IMR-90 (cell line): ENCODE data around the gene DLG4. TPM values are rescaled to one million over a fixed set of nuclear protein-coding genes. Genes with fewer than 3 reads are reported as not detected.

Experiments
- ATAC-seq: fragments of 200-7000 bp; cut with Tn5 transposase; 2 replicates; pipeline ENCODE4 v1.9.1; 2020; ENCODE audit warnings: low read depth, mild to moderate bottlenecking, moderate library complexity
- BruUV-seq: library from RNA; stranded (reverse); fragments of 400-500 nt; replicated peaks from 2 replicates; lab custom pipeline; 2021; lab: Mats Ljungman, UMichigan
- CTCF ChIA-PET: fragments of 300-600 bp; formaldehyde crosslinking; extraction: SDS; loops from one replicate; lab custom pipeline; 2021; ENCODE audit warnings: antibody characterized with exemption; lab: Yijun Ruan, JAX
- POLR2A ChIA-PET: fragments of 300-600 bp; sonication (Branson Sonifier 250); formaldehyde crosslinking; loops from one replicate; lab custom pipeline; 2022; ENCODE audit warnings: antibody characterized with exemption; ENCODE audit not compliant: unreplicated experiment; lab: Charles Lee
- DNase-seq: peaks from one replicate; pipeline ENCODE4 v3.0.0; 2013
- H2AFZ ChIP-seq: replicated peaks from 2 replicates; pipeline ENCODE3; 2013; ENCODE audit warnings: low read length, mild to moderate bottlenecking; ENCODE audit not compliant: poor library complexity
- H2AK5ac ChIP-seq: 2 replicates; pipeline ENCODE4 v1.6.1; 2013; ENCODE audit warnings: low read depth, low read length, inconsistent platforms
- H2AK9ac ChIP-seq: replicated peaks from 2 replicates; pipeline ENCODE3; 2013; ENCODE audit warnings: mild to moderate bottlenecking, low read depth, low read length, moderate library complexity; ENCODE audit not compliant: poor library complexity
- H2BK120ac ChIP-seq: 2 replicates; pipeline ENCODE4 v1.6.1; 2013; ENCODE audit warnings: low read depth, low read length, inconsistent platforms
- H2BK15ac ChIP-seq: 3 replicates; pipeline ENCODE4 v1.6.1; 2013; ENCODE audit warnings: low read depth, low read length, inconsistent platforms
- H2BK20ac ChIP-seq: 2 replicates; pipeline ENCODE4 v1.6.1; 2013; ENCODE audit warnings: low read depth, mild to moderate bottlenecking, inconsistent platforms, low read length, moderate library complexity
- H2BK5ac ChIP-seq: 2 replicates; pipeline ENCODE4 v1.6.1; 2013; ENCODE audit warnings: mild to moderate bottlenecking, low read depth, low read length, inconsistent platforms; ENCODE audit not compliant: poor library complexity, severe bottlenecking
- H3K14ac ChIP-seq: replicated peaks from 2 replicates; pipeline ENCODE4 v1.6.1; 2013; ENCODE audit warnings: low read depth, low read length, inconsistent platforms
- H3K18ac ChIP-seq: 2 replicates; pipeline ENCODE4 v1.6.1; 2013; ENCODE audit warnings: low read depth, low read length, control low read depth
- H3K23ac ChIP-seq: 2 replicates; pipeline ENCODE4 v1.6.1; 2013; ENCODE audit warnings: low read depth, low read length, inconsistent platforms
- H3K27ac ChIP-seq: 2 replicates; pipeline ENCODE4 v1.5.1; 2013; ENCODE audit warnings: mild to moderate bottlenecking, control low read depth, low read length; ENCODE audit not compliant: insufficient read depth
- H3K27me3 ChIP-seq: 2 replicates; pipeline ENCODE4 v1.6.1; 2013; ENCODE audit warnings: low read length; ENCODE audit not compliant: control insufficient read depth, insufficient read depth
- H3K36me3 ChIP-seq: 2 replicates; pipeline ENCODE4 v1.6.1; 2013; ENCODE audit warnings: low read length, mixed read lengths; ENCODE audit not compliant: control insufficient read depth, insufficient read depth
- H3K4ac ChIP-seq: 2 replicates; pipeline ENCODE4 v1.6.1; 2013; ENCODE audit warnings: low read depth, low read length, inconsistent platforms
- H3K4me1 ChIP-seq: 2 replicates; pipeline ENCODE4 v1.6.1; 2013; ENCODE audit warnings: low read length, mixed read lengths; ENCODE audit not compliant: control insufficient read depth, insufficient read depth
- H3K4me2 ChIP-seq: 2 replicates; pipeline ENCODE4 v1.6.1; 2013; ENCODE audit warnings: low read depth, mild to moderate bottlenecking, control low read depth, low read length, moderate library complexity
- H3K4me3 ChIP-seq: 2 replicates; pipeline ENCODE4 v1.5.1; 2013; ENCODE audit warnings: low read depth, mild to moderate bottlenecking, control low read depth, low read length, moderate library complexity; ENCODE audit not compliant: insufficient read depth
- H3K56ac ChIP-seq: 2 replicates; pipeline ENCODE4 v1.6.1; 2013; ENCODE audit warnings: low read length, inconsistent platforms; ENCODE audit not compliant: insufficient read depth; ENCODE audit errors: extremely low read depth
- H3K79me1 ChIP-seq, 2 experiments: 2 replicates each; pipeline ENCODE4 v1.6.1; 2013; ENCODE audit warnings: low read length in 2 of 2, inconsistent platforms in 1 of 2, low read depth in 1 of 2
- H3K9ac ChIP-seq: 2 replicates; pipeline ENCODE4 v1.6.1; 2013; ENCODE audit warnings: low read depth, low read length, control low read depth
- H3K9me1 ChIP-seq: 2 replicates; pipeline ENCODE4 v1.6.1; 2013; ENCODE audit warnings: low read length, inconsistent platforms; ENCODE audit not compliant: insufficient read depth
- H3K9me3 ChIP-seq: 2 replicates; pipeline ENCODE4 v1.6.1; 2013; ENCODE audit warnings: low read length; ENCODE audit not compliant: control insufficient read depth, insufficient read depth
- H4K20me1 ChIP-seq: 2 replicates; pipeline ENCODE4 v1.6.1; 2013; ENCODE audit warnings: low read length, inconsistent platforms; ENCODE audit not compliant: insufficient read depth
- H4K5ac ChIP-seq: 2 replicates; pipeline ENCODE4 v1.6.1; 2013; ENCODE audit warnings: mild to moderate bottlenecking, low read depth, low read length, control low read depth
- H4K8ac ChIP-seq, 2 experiments: 2 replicates each; pipeline ENCODE4 v1.6.1; 2013; ENCODE audit warnings: low read depth in 2 of 2, low read length in 2 of 2, control low read depth in 1 of 2, inconsistent platforms in 1 of 2
- H4K91ac ChIP-seq: 2 replicates; pipeline ENCODE4 v1.6.1; 2013; ENCODE audit warnings: low read depth, low read length, inconsistent platforms; ENCODE audit not compliant: insufficient read depth
- CEBPB ChIP-seq: IDR thresholded peaks from 2 replicates; pipeline ENCODE4 v1.6.1; 2012; ENCODE audit warnings: low read depth, low read length, improper control_type of control experiment
- CTCF ChIP-seq: conservative IDR thresholded peaks from 2 replicates; pipeline ENCODE4 v1.5.1; 2012; ENCODE audit warnings: mild to moderate bottlenecking, low read depth, low read length, improper control_type of control experiment
- FOS ChIP-seq: fragments of 150-350 bp; IDR thresholded peaks from 2 replicates; pipeline ENCODE4 v1.6.1; 2016; ENCODE audit warnings: low read depth, low read length
- MAFK ChIP-seq: IDR thresholded peaks from 2 replicates; pipeline ENCODE4 v1.6.1; 2012; ENCODE audit warnings: low read depth, low read length, improper control_type of control experiment
- MXI1 ChIP-seq: IDR thresholded peaks from 2 replicates; pipeline ENCODE4 v1.6.1; 2012; ENCODE audit warnings: low read depth, mild to moderate bottlenecking, low read length, moderate library complexity, borderline replicate concordance
- NFE2L2 ChIP-seq: fragments of 150-350 bp; IDR thresholded peaks from 2 replicates; pipeline ENCODE4 v1.6.1; 2016; ENCODE audit warnings: low read depth, mild to moderate bottlenecking, low read length
- RAD21 ChIP-seq: IDR thresholded peaks from 2 replicates; pipeline ENCODE4 v1.6.1; 2012; ENCODE audit warnings: low read length, improper control_type of control experiment
- USF2 ChIP-seq: fragments of 150-350 bp; IDR thresholded peaks from 2 replicates; pipeline ENCODE4 v1.6.1; 2017; ENCODE audit warnings: mild to moderate bottlenecking, antibody characterized with exemption, low read length, low read depth
- WGBS, 2 experiments: methylation state at CpG; one replicate each; pipeline versions ENCODE4 v1.1.5 to v1.1.7; 2013; ENCODE audit warnings: missing lambda C conversion rate in 2 of 2; ENCODE audit not compliant: insufficient read length in 1 of 2; ENCODE audit errors: extremely low coverage in 2 of 2; 5-methylcytosine and 5-hydroxymethylcytosine counted together
- dilution Hi-C: fragments of 300-500 bp; cut with HindIII; formaldehyde crosslinking; loops from one replicate; pipeline ENCODE4 v1.14.3; 2018; ENCODE audit warnings: low sequenced_read_pairs; ENCODE audit not compliant: unreplicated experiment
- in situ Hi-C: fragments of 300-500 bp; cut with MboI; formaldehyde crosslinking; loops from 3 replicates; pipeline ENCODE4 v1.14.3; 2019; ENCODE audit warnings: low sequenced_read_pairs, inconsistent platforms, mixed read lengths
- intact Hi-C: fragments of 100-400 bp; cut with micrococcal nuclease; formaldehyde crosslinking; loops from 2 replicates; pipeline ENCODE4 v1.10.0; 2022
- polyA plus RNA-seq, 3 experiments: library from polyadenylated mRNA; depleted of rRNA; stranded (reverse); fragments of >200 nt; gene quantifications; 2 replicates each; pipeline ENCODE4 v1.2.3, GENCODE V29; 2012; ENCODE audit warnings: low replicate concordance in 1 of 3
- total RNA-seq: library from RNA; depleted of rRNA; stranded (reverse); fragments of >200 nt; gene quantifications from 2 replicates; pipeline ENCODE4 v1.2.3, GENCODE V29; 2012

Gene DLG4
- total and polyA plus RNA-seq, 2 of the 4 experiments (the other 2 are of a cell fraction), result 8.2 to 30.5 TPM

- Histone ChIP-seq H2AK5ac (peak overlapping the region; percentile 77), H4K91ac (peak overlapping the region; percentile 69), H3K4me2 (peak overlapping the region; percentile 95), H3K14ac (peak overlapping the region; percentile 69), H4K5ac (peak overlapping the region; percentile 77), H4K8ac (peak overlapping the region; percentile 80 to 87; a peak in 3 of 4 replicates), H2AK9ac (peak overlapping the region; percentile 92), H2BK15ac (peak overlapping the region; percentile 39; the same call in 1 of the 3 replicates), H3K79me1 (peaks cover 13 to 49% of the 10 kb centered on the region in 2 experiments), H2BK120ac (no peak overlapping the region; the same call in 1 of the 2 replicates), H3K9me1 (no peaks in the 10 kb centered on the region), H3K4ac (peak overlapping the region; percentile 51), H3K9ac (peak overlapping the region; percentile 81), H2BK20ac (no peak overlapping the region), H3K23ac (peak overlapping the region; percentile 10; the same call in 1 of the 2 replicates), H3K36me3 (peaks cover 28% of the 10 kb centered on the region), H4K20me1 (peaks cover 7% of the 10 kb centered on the region; the same call in 1 of the 2 replicates), H3K27ac (peak overlapping the region; percentile 82), H3K4me1 (peaks cover 8% of the 10 kb centered on the region), H2AFZ (peak overlapping the region; percentile 90), H3K56ac (no peak overlapping the region; the same call in none of the 2 replicates), H2BK5ac (peak overlapping the region; percentile 68), H3K9me3 (no peaks in the 10 kb centered on the region), H3K4me3 (peak overlapping the region; percentile 90), H3K27me3 (no peaks in the 10 kb centered on the region), H3K18ac (no peak overlapping the region; the same call in 1 of the 2 replicates)
- DNase-seq (no peak), ATAC-seq (no peak)
- intact Hi-C loops, result no loop called here
- no CpG with 5 or more reads among the region's 2 CpGs for WGBS, 2 experiments
- in situ Hi-C loops, result loop anchor here (25.0 kb wide), 1 partner anchor 919 kb away; the partner anchor contains the start of genes PER1 and VAMP2
- ChIA-PET POLR2A (no interaction called here), CTCF (no interaction called here)
- BruUV-seq, result no TSS peak
- no peak for TF ChIP-seq FOS
- TF ChIP-seq CEBPB, result no peak
- TF ChIP-seq MAFK, result no peak
- no peak for TF ChIP-seq RAD21
- no peak for TF ChIP-seq NFE2L2
- no peak for TF ChIP-seq CTCF
- TF ChIP-seq USF2, result no peak
- no peak for TF ChIP-seq MXI1
- dilution Hi-C loops, result no loop called here
Measured at GRCh38 chr17:7243453-7243729, 23.8 kb upstream of the DLG4 start.
